Choroid plexus epithelial cell (primary cell): Measurements from ENCODE around the gene NR2F1-AS1.
"Not testable (repeated sequence)": the region's sequence is repeated elsewhere in the genome, so short reads cannot be mapped to it uniquely, and the experiment has no call there.

Experiments used
- DNase-seq: peaks from one replicate; pipeline ENCODE4 v3.0.0-alpha.2; 2010; ENCODE audit warnings: low read depth
- H3K4me3 ChIP-seq: 2 replicates; pipeline ENCODE4 v1.5.1; 2011; ENCODE audit warnings: low read depth, mild to moderate bottlenecking, control low read depth, low read length, moderate library complexity
- CTCF ChIP-seq: conservative IDR thresholded peaks from 2 replicates; pipeline ENCODE4 v1.5.1; 2011; ENCODE audit warnings: low read depth, mild to moderate bottlenecking, control low read depth, inconsistent platforms, low read length, moderate library complexity

Gene NR2F1-AS1

GRCh38 chr5:93460286-93460685 lies 120.7 kb downstream of the NR2F1-AS1 start:
- H3K4me3 ChIP-seq: no peak overlapping the region
- no peak for TF ChIP-seq CTCF
- DNase-seq: no peak

- not testable (repeated sequence) for H3K4me3 ChIP-seq, DNase-seq
Observed at GRCh38 chr5:93456796-93457195, 124.2 kb downstream of the NR2F1-AS1 start.

- TF ChIP-seq CTCF: no peak
- peak; percentile 57 for DNase-seq
- no peak overlapping the region for H3K4me3 ChIP-seq
Observed at GRCh38 chr5:93454896-93455295, 126.1 kb downstream of the NR2F1-AS1 start.

GRCh38 chr5:93452255-93452654 lies 128.8 kb downstream of the NR2F1-AS1 start:
- no peak overlapping the region for H3K4me3 ChIP-seq
- DNase-seq: peak; percentile 28
- no peak for TF ChIP-seq CTCF

GRCh38 chr5:93438124-93438523 lies 142.9 kb downstream of the NR2F1-AS1 start:
- TF ChIP-seq CTCF: no peak
- H3K4me3 ChIP-seq: no peak overlapping the region
- DNase-seq: no peak

GRCh38 chr5:93436083-93436482 lies 144.9 kb downstream of the NR2F1-AS1 start:
- TF ChIP-seq CTCF: no peak
- no peak for DNase-seq
- H3K4me3 ChIP-seq: no peak overlapping the region

DNA sequence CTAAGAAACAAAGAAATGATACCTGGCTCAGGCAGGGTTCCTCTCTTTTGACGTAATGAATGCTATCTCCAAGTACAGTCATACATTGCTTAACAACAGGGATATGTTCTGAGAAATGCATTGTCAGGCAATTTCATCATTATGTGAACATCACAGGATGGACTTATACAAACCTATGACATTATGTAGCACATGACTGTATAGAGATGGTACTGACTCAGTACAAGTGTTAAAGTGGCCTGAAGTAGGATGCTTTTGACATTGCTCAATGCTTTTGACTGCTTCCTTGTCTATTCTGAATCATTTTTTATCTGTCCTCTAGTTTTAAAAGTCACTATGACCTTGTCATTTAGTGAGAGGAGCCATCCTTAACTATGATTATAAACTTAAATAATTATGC lies 147.6 kb downstream of the NR2F1-AS1 start:
- TF ChIP-seq CTCF: no peak
- no peak overlapping the region for H3K4me3 ChIP-seq
- peak; percentile 97 for DNase-seq

GRCh38 chr5:93431250-93431649 lies 149.8 kb downstream of the NR2F1-AS1 start:
- no peak for DNase-seq
- H3K4me3 ChIP-seq: no peak overlapping the region
- no peak for TF ChIP-seq CTCF
